Measurements from ENCODE around the gene NTM. TPM values are rescaled to one million over a fixed set of nuclear protein-coding genes. Genes with fewer than 3 reads are reported as not detected.

Gene NTM
- total RNA-seq, 8 experiments from 2014 or later = 0.80 to 169 (median 18.6) TPM

- no peak overlapping the region for H3K4me3 ChIP-seq
- no peak for ATAC-seq (replicated peaks in 6 of 8)
- H3K27ac ChIP-seq = no peak overlapping the region
- H3K4me1 ChIP-seq (replicated peaks in 1 of 2) = peaks cover 0 to 7% of the 10 kb centered on the region in 2 donors
- 0 to 95% (median 70%) methylated on average over 1 to 5 of the region's 5 CpGs; no CpG with 5 or more reads in 1 of the 10 experiments for WGBS, 10 experiments
- in situ Hi-C loops (cut with MboI; ENCODE audit: low pct_unique_long_range_greater_than_20kb in 2 of 9, low sequenced_read_pairs in 9 of 9, unreplicated experiment in 9 of 9) = no loop called here
Measured at GRCh38 chr11:131441051-131441810, 70.8 kb downstream of the NTM start.

- no peak overlapping the region for H3K4me3 ChIP-seq
- peak in 4 of 8 experiments; percentile 32 to 95 (median 86) for ATAC-seq (replicated peaks in 6 of 8)
- H3K27ac ChIP-seq = no peak overlapping the region
- H3K4me1 ChIP-seq (replicated peaks in 1 of 2) = peaks cover 11 to 21% of the 10 kb centered on the region in 2 donors
- WGBS, 10 experiments = 0 to 100% (median 46%) methylated on average over 1 to 5 of the region's 5 CpGs
- in situ Hi-C loops (cut with MboI; ENCODE audit: low pct_unique_long_range_greater_than_20kb in 2 of 9, low sequenced_read_pairs in 9 of 9, unreplicated experiment in 9 of 9) = no loop called here
Measured at GRCh38 chr11:131446590-131447275, 76.3 kb downstream of the NTM start.

GRCh38 chr11:131447277-131447815 lies 76.9 kb downstream of the NTM start:
- H3K27ac ChIP-seq = no peak overlapping the region
- WGBS, 10 experiments = 10 to 82% (median 42%) methylated on average over 2 to 10 of the region's 10 CpGs; no CpG with 5 or more reads in 2 of the 10 experiments
- no peak overlapping the region for H3K4me3 ChIP-seq
- peak in 6 of 8 experiments; percentile 24 to 71 (median 49) for ATAC-seq (replicated peaks in 6 of 8)
- in situ Hi-C loops (cut with MboI; ENCODE audit: low pct_unique_long_range_greater_than_20kb in 2 of 9, low sequenced_read_pairs in 9 of 9, unreplicated experiment in 9 of 9) = no loop called here
- peaks cover 11 to 21% of the 10 kb centered on the region in 2 donors for H3K4me1 ChIP-seq (replicated peaks in 1 of 2)

GRCh38 chr11:131447898-131448297 lies 77.5 kb downstream of the NTM start:
- Histone ChIP-seq H3K4me3 (no peak overlapping the region), H3K4me1 (replicated peaks in 1 of 2) (peaks cover 11 to 21% of the 10 kb centered on the region in 2 donors), H3K27ac (no peak overlapping the region)
- 90 to 100% (median 100%) methylated on average over 1 to 8 of the region's 11 CpGs; no CpG with 5 or more reads in 6 of the 10 experiments for WGBS, 10 experiments
- in situ Hi-C loops (cut with MboI; ENCODE audit: low pct_unique_long_range_greater_than_20kb in 2 of 9, low sequenced_read_pairs in 9 of 9, unreplicated experiment in 9 of 9) = no loop called here
- no peak for ATAC-seq (replicated peaks in 6 of 8)

- in situ Hi-C loops (cut with MboI; ENCODE audit: low pct_unique_long_range_greater_than_20kb in 2 of 9, low sequenced_read_pairs in 9 of 9, unreplicated experiment in 9 of 9) = no loop called here
- peaks cover 12 to 23% of the 10 kb centered on the region in 2 donors for H3K4me1 ChIP-seq (replicated peaks in 1 of 2)
- no peak overlapping the region for H3K4me3 ChIP-seq
- ATAC-seq (replicated peaks in 6 of 8) = peak in 3 of 8 experiments; percentile 38 to 50 (median 43)
- H3K27ac ChIP-seq = no peak overlapping the region
- 0 to 96% (median 81%) methylated on average over 1 to 8 of the region's 17 CpGs; no CpG with 5 or more reads in 2 of the 10 experiments for whole genome bisulfite sequencing, 10 experiments
Measured at GRCh38 chr11:131449036-131450019, 78.9 kb downstream of the NTM start.

GRCh38 chr11:131454490-131454889 lies 84.1 kb downstream of the NTM start:
- 0 to 100% (median 65%) methylated on average over 2 to 4 of the region's 5 CpGs; no CpG with 5 or more reads in 2 of the 10 experiments for WGBS, 10 experiments
- Histone ChIP-seq H3K4me3 (no peak overlapping the region), H3K27ac (no peak overlapping the region), H3K4me1 (replicated peaks in 1 of 2) (peaks cover 8% of the 10 kb centered on the region in 2 donors)
- in situ Hi-C loops (cut with MboI; ENCODE audit: low pct_unique_long_range_greater_than_20kb in 2 of 9, low sequenced_read_pairs in 9 of 9, unreplicated experiment in 9 of 9) = no loop called here
- peak in 5 of 8 experiments; percentile 47 to 87 (median 82) for ATAC-seq (replicated peaks in 6 of 8)

GRCh38 chr11:131454989-131455388 lies 84.6 kb downstream of the NTM start:
- WGBS, 10 experiments = 51 to 100% (median 81%) methylated on average over 2 to 7 of the region's 9 CpGs; no CpG with 5 or more reads in 2 of the 10 experiments
- peak in 4 of 8 experiments; percentile 43 to 73 (median 62) for ATAC-seq (replicated peaks in 6 of 8)
- Histone ChIP-seq H3K4me3 (no peak overlapping the region), H3K27ac (no peak overlapping the region), H3K4me1 (replicated peaks in 1 of 2) (peaks cover 8% of the 10 kb centered on the region in 2 donors)
- in situ Hi-C loops (cut with MboI; ENCODE audit: low pct_unique_long_range_greater_than_20kb in 2 of 9, low sequenced_read_pairs in 9 of 9, unreplicated experiment in 9 of 9) = no loop called here

- 11 to 100% (median 85%) methylated on average over 1 to 9 of the region's 9 CpGs for WGBS, 10 experiments
- ATAC-seq (replicated peaks in 6 of 8) = no peak
- Histone ChIP-seq H3K4me3 (no peak overlapping the region), H3K4me1 (replicated peaks in 1 of 2) (peaks cover 8% of the 10 kb centered on the region in 2 donors), H3K27ac (no peak overlapping the region)
- in situ Hi-C loops (cut with MboI; ENCODE audit: low pct_unique_long_range_greater_than_20kb in 2 of 9, low sequenced_read_pairs in 9 of 9, unreplicated experiment in 9 of 9) = no loop called here
Measured at GRCh38 chr11:131455843-131456704, 85.7 kb downstream of the NTM start.

GRCh38 chr11:131457163-131457562 lies 86.7 kb downstream of the NTM start:
- 17 to 100% (median 70%) methylated on average over 1 to 3 of the region's 3 CpGs; no CpG with 5 or more reads in 4 of the 10 experiments for whole genome bisulfite sequencing, 10 experiments
- in situ Hi-C loops (cut with MboI; ENCODE audit: low pct_unique_long_range_greater_than_20kb in 2 of 9, low sequenced_read_pairs in 9 of 9, unreplicated experiment in 9 of 9) = no loop called here
- no peak for ATAC-seq (replicated peaks in 6 of 8)
- Histone ChIP-seq H3K27ac (no peak overlapping the region), H3K4me3 (no peak overlapping the region), H3K4me1 (replicated peaks in 1 of 2) (peaks cover 8% of the 10 kb centered on the region in 2 donors)

- H3K4me1 ChIP-seq (replicated peaks in 1 of 2) = peaks cover 8 to 11% of the 10 kb centered on the region in 2 donors
- no peak overlapping the region for H3K27ac ChIP-seq
- H3K4me3 ChIP-seq = no peak overlapping the region
- ATAC-seq (replicated peaks in 6 of 8) = no peak
- WGBS, 10 experiments = 0 to 100% (median 50%) methylated on average over 1 to 3 of the region's 3 CpGs; no CpG with 5 or more reads in 3 of the 10 experiments
- in situ Hi-C loops (cut with MboI; ENCODE audit: low pct_unique_long_range_greater_than_20kb in 2 of 9, low sequenced_read_pairs in 9 of 9, unreplicated experiment in 9 of 9) = no loop called here
Measured at GRCh38 chr11:131458421-131458820, 88.0 kb downstream of the NTM start.

GRCh38 chr11:131460931-131461330 lies 90.5 kb downstream of the NTM start:
- WGBS, 10 experiments = 21 to 100% (median 70%) methylated on average over 1 to 2 of the region's 2 CpGs; no CpG with 5 or more reads in 4 of the 10 experiments
- Histone ChIP-seq H3K4me1 (replicated peaks in 1 of 2) (peaks cover 24 to 28% of the 10 kb centered on the region in 2 donors), H3K4me3 (no peak overlapping the region), H3K27ac (no peak overlapping the region)
- in situ Hi-C loops (cut with MboI; ENCODE audit: low pct_unique_long_range_greater_than_20kb in 2 of 9, low sequenced_read_pairs in 9 of 9, unreplicated experiment in 9 of 9) = no loop called here
- no peak for ATAC-seq (replicated peaks in 6 of 8)
